Measurements from ENCODE around the gene PTPRZ1. TPM values are rescaled to one million over a fixed set of nuclear protein-coding genes. Genes with fewer than 3 reads are reported as not detected.

Gene PTPRZ1
- total and polyA plus RNA-seq, 2 of the 13 experiments (the other 11 are each of a cell fraction or from before 2014, with no cell fraction given): not detected

DNA sequence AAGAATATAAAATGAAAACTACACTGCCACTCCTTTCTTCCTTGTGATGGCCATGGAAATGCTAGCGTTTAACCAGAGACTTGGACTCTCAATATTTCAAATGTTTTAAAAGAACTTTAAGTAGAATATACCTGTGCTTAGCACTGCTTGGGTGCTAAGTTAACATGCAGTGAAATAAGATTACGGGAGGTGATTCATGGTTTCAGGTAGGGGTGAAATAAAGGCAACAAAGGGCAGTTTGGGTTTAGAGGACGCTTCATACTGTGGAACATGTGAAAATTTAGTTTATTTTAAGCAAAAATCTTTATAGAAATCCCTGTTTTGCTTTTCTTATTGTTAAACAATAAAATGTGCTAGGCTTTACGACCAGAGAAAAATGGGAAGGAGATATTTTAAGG is 94.0 kb downstream of the PTPRZ1 start:
- no peaks in the 10 kb centered on the region for H3K79me2 ChIP-seq (ENCODE audit: insufficient read depth, low read length)

DNA sequence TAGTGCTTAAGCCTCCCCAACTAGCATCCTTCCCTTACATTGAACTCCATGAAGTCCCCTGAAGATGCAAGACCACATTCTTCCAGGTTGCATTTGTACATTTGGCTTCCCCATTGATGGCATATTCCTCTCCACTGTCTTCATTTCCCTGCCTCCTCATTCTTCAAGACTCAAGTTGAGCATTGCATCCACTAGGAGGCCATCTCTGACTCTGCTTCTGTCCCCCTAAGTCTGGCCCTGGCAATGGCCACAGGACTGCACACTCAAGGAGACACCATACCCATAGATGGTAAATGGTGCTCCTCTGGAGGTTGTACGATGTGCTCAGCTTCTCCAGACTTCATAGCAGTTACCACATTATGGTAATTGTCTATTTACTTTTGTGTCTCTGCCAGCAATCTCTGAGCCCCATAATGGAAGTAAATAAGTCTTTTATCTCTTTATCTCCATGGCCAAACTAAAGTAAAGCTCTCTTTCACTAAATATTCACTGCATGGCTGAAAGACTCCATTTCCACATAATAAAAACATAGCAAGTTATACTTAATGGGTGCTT is 112.6 kb downstream of the PTPRZ1 start:
- H3K4me2 ChIP-seq (ENCODE audit: low read depth, low read length): no peak overlapping the region
- H4K20me1 ChIP-seq (ENCODE audit: insufficient read depth, low read length): no peaks in the 10 kb centered on the region
- H3K9me3 ChIP-seq (ENCODE audit: low read length): no peaks in the 10 kb centered on the region
- no peaks in the 10 kb centered on the region for H3K36me3 ChIP-seq (replicated peaks in 1 of 2; ENCODE audit: control insufficient read depth in 1 of 2, insufficient read depth in 2 of 2, low read length in 2 of 2)
- FAIRE-seq: no peak
- no peak overlapping the region for H3K9ac ChIP-seq (ENCODE audit: insufficient read depth, low read depth, low read length)
- no peak for DNase-seq (ENCODE audit: low spot score)
- H3K4me3 ChIP-seq (replicated peaks in 1 of 3; ENCODE audit: insufficient read depth in 1 of 3, low read depth in 2 of 3, low read length in 3 of 3): no peak overlapping the region
- TF ChIP-seq ZNF124 (CRISPR knock-in tag; IDR thresholded peaks at IDR 0.05) (no peak), FOXK1 (CRISPR knock-in tag; IDR thresholded peaks at IDR 0.05; ENCODE audit: borderline replicate concordance, low read depth) (no peak), MTF2 (CRISPR knock-in tag; IDR thresholded peaks at IDR 0.05; ENCODE audit: borderline replicate concordance) (no peak), ZNF567 (CRISPR knock-in tag; IDR thresholded peaks at IDR 0.05; ENCODE audit: borderline replicate concordance) (no peak), STAG1 (CRISPR knock-in tag; IDR thresholded peaks at IDR 0.05) (no peak), ZNF589 (CRISPR knock-in tag; conservative IDR thresholded peaks at IDR 0.05) (no peak), ONECUT2 (CRISPR knock-in tag; IDR thresholded peaks at IDR 0.05) (no peak)
- H2AFZ ChIP-seq (ENCODE audit: low read length): no peak overlapping the region
- ChIA-PET POLR2A (no interaction called here), CTCF (ENCODE audit: low intra/inter-chr PET ratio, low total read pairs) (no interaction called here)
- H3K4me1 ChIP-seq (ENCODE audit: insufficient read depth, low read length): no peaks in the 10 kb centered on the region
- intact Hi-C loops (cut with micrococcal nuclease; ENCODE audit: unreplicated experiment) (no loop called here), in situ Hi-C loops (cut with HindIII; ENCODE audit: extremely low pct_ligation_motif_present, low pct_unique_long_range_greater_than_20kb) (loop anchor here (25.0 kb wide), 1 partner anchor 848 kb away; no protein-coding TSS in a partner anchor)
- 0% methylated on average over 1 of the region's 1 CpG for WGBS (ENCODE audit: low lambda C conversion rate)
- H3K27me3 ChIP-seq (ENCODE audit: control insufficient read depth in 1 of 2, insufficient read depth in 2 of 2, low read length in 2 of 2): no peaks in the 10 kb centered on the region
- no TSS peak for BruUV-seq (replicated peaks)
- H3K79me2 ChIP-seq (ENCODE audit: insufficient read depth, low read length): no peaks in the 10 kb centered on the region
- H3K27ac ChIP-seq (ENCODE audit: extremely low read length, insufficient read depth, low read length): no peak overlapping the region
- ATAC-seq: peak; percentile 46; the same call in 1 of the 3 replicates

More for the DNA sequence above, 94.0 kb downstream of the PTPRZ1 start:
- POLR2A ChIA-PET: no interaction called here
- Histone ChIP-seq H2AFZ (ENCODE audit: low read length) (no peak overlapping the region), H4K20me1 (ENCODE audit: insufficient read depth, low read length) (no peaks in the 10 kb centered on the region), H3K27ac (ENCODE audit: extremely low read length, insufficient read depth, low read length) (no peak overlapping the region), H3K36me3 (replicated peaks in 1 of 2; ENCODE audit: control insufficient read depth in 1 of 2, insufficient read depth in 2 of 2, low read length in 2 of 2) (no peaks in the 10 kb centered on the region), H3K27me3 (ENCODE audit: control insufficient read depth in 1 of 2, insufficient read depth in 2 of 2, low read length in 2 of 2) (no peaks in the 10 kb centered on the region), H3K4me2 (ENCODE audit: low read depth, low read length) (no peak overlapping the region), H3K9me3 (ENCODE audit: low read length) (no peaks in the 10 kb centered on the region), H3K9ac (ENCODE audit: insufficient read depth, low read depth, low read length) (no peak overlapping the region), H3K4me1 (ENCODE audit: insufficient read depth, low read length) (no peaks in the 10 kb centered on the region), H3K4me3 (replicated peaks in 1 of 3; ENCODE audit: insufficient read depth in 1 of 3, low read depth in 2 of 3, low read length in 3 of 3) (no peak overlapping the region)
- in situ Hi-C loops (cut with HindIII; ENCODE audit: extremely low pct_ligation_motif_present, low pct_unique_long_range_greater_than_20kb): no loop called here
- ATAC-seq (no peak), DNase-seq (ENCODE audit: low spot score) (no peak), FAIRE-seq (no peak)
- TF ChIP-seq ZBTB1 (CRISPR knock-in tag; IDR thresholded peaks at IDR 0.05; ENCODE audit: borderline replicate concordance) (no peak), ZBTB34 (CRISPR knock-in tag; IDR thresholded peaks at IDR 0.05) (no peak), ZNF775 (CRISPR knock-in tag; IDR thresholded peaks at IDR 0.05; ENCODE audit: borderline replicate concordance) (no peak), KLF9 (CRISPR knock-in tag; IDR thresholded peaks at IDR 0.05; ENCODE audit: low read depth) (no peak), HMG20A (CRISPR knock-in tag; IDR thresholded peaks at IDR 0.05; ENCODE audit: borderline replicate concordance) (no peak), CENPX (CRISPR knock-in tag; IDR thresholded peaks at IDR 0.05) (no peak), ZNF282 (IDR thresholded peaks at IDR 0.05; ENCODE audit: partially characterized antibody) (no peak), NCOA1 (CRISPR knock-in tag; IDR thresholded peaks at IDR 0.05) (no peak)
- CTCF ChIA-PET (ENCODE audit: low intra/inter-chr PET ratio, low total read pairs): no interaction called here
- no TSS peak for BruUV-seq (replicated peaks)
- WGBS (ENCODE audit: low lambda C conversion rate): 21% methylated on average over 4 of the region's 4 CpGs
- intact Hi-C loops (cut with micrococcal nuclease; ENCODE audit: unreplicated experiment): no loop called here
